K562 (cell line): Measurements from ENCODE around the gene ZNF318. TPM values are rescaled to one million over a fixed set of nuclear protein-coding genes. Genes with fewer than 3 reads are reported as not detected.

Source experiments
- CTBP1 ChIP-seq: fragments of 450-650 bp; IDR thresholded peaks from 2 replicates; pipeline ENCODE4 v1.6.1; 2016; ENCODE audit warnings: borderline replicate concordance
- CTCF ChIP-seq, 3 experiments: IDR thresholded peaks in 2 of 3; conservative IDR thresholded peaks in 1 of 3; 2 replicates each; pipeline ENCODE4 v1.5.1; 2011 to 2012; ENCODE audit warnings: low read length in 3 of 3, mild to moderate bottlenecking in 3 of 3, control low read depth in 2 of 3, improper control_type of control experiment in 1 of 3, inconsistent platforms in 1 of 3, low read depth in 1 of 3, mixed read lengths in 1 of 3, moderate library complexity in 1 of 3; ENCODE audit not compliant: insufficient read depth in 2 of 3
- RCOR1 ChIP-seq, 2 experiments: IDR thresholded peaks; 2 replicates each; pipeline ENCODE4 v1.6.1; 2012; ENCODE audit warnings: low read depth in 2 of 2, low read length in 2 of 2, borderline replicate concordance in 1 of 2, improper control_type of control experiment in 1 of 2
- polyA plus RNA-seq, 8 experiments: library from polyadenylated mRNA; depleted of rRNA in 4 of 8; stranded (reverse) in 5 of 8; unstranded in 3 of 8; fragments of >200 nt; fragmentation: Nextera tagmentation in 2 of 8; fragmentation: Illumina TruSeq in 1 of 8; extraction: Ambion mirVana in 2 of 8; extraction: Trizol in 1 of 8; gene quantifications; 2 replicates each; pipeline versions ENCODE4 v1.2.1 to v1.2.3, GENCODE V29; 2011 to 2014; ENCODE audit warnings: inconsistent platforms in 1 of 8, missing spikeins in 1 of 8
- total RNA-seq, 7 experiments: library from RNA; depleted of rRNA in 6 of 7; stranded (reverse); fragments of >200 nt in 6 of 7; fragmentation: Illumina TruSeq in 2 of 7; extraction: Trizol in 2 of 7; gene quantifications; 2 replicates each; pipeline versions ENCODE4 v1.2.1 to v1.2.3, GENCODE V29; 2011 to 2021; ENCODE audit warnings: low replicate concordance in 1 of 7
- TF ChIP-seq, protein P1 (sequence below): conservative IDR thresholded peaks from 2 replicates; pipeline ENCODE4 v1.6.1; 2011; ENCODE audit warnings: low read depth, mild to moderate bottlenecking, low read length; ENCODE audit not compliant: control insufficient read depth

The ZNF318 gene
- total and polyA plus RNA-seq, 9 of the 15 experiments (the other 6 are each of a cell fraction or from before 2014, with no cell fraction given), result 3.2 to 19.0 (median 9.2) TPM

DNA sequence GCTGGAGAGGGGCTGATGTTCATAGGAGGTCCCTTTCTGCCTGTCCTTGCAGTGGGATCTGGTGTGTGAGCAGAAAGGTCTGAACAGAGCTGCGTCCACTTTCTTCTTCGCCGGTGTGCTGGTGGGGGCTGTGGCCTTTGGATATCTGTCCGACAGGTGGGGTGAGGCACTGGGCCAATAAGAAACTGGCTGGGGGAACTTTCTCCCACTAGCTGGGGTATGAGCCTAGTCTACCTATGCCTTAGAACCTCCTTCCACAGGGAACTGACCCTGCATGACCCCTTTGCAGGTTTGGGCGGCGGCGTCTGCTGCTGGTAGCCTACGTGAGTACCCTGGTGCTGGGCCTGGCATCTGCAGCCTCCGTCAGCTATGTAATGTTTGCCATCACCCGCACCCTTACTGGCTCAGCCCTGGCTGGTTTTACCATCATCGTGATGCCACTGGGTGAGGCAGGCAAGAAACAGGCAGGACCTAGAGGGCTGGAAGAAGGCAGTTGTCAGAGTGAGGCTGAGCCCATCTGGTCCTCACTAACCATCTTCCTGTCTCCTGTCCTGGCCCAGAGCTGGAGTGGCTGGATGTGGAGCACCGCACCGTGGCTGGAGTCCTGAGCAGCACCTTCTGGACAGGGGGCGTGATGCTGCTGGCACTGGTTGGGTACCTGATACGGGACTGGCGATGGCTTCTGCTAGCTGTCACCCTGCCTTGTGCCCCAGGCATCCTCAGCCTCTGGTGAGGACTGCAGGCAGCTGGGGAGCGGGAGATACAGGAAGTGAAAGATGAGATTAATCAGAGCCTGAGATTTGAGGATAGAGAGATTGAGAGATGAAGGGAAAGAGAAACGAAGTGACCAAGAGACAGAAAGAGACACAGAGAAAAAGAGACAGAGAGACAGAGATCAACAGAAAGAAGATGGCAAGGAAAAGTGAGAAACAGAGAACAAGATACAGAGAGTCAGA is 69.8 kb downstream of the ZNF318 start (continued):
- TF ChIP-seq, protein P1, sequence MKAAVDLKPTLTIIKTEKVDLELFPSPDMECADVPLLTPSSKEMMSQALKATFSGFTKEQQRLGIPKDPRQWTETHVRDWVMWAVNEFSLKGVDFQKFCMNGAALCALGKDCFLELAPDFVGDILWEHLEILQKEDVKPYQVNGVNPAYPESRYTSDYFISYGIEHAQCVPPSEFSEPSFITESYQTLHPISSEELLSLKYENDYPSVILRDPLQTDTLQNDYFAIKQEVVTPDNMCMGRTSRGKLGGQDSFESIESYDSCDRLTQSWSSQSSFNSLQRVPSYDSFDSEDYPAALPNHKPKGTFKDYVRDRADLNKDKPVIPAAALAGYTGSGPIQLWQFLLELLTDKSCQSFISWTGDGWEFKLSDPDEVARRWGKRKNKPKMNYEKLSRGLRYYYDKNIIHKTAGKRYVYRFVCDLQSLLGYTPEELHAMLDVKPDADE, result no peak
- TF ChIP-seq RCOR1 (IDR thresholded peaks at IDR 0.05; ENCODE audit: borderline replicate concordance in 1 of 2, low read depth in 2 of 2, low read length in 2 of 2), result no peak
- no peak for TF ChIP-seq CTBP1
- 0 out of 6 replicates have a peak, but pooled peaks of 1 of the 3 experiments have one; percentile 11 for TF ChIP-seq CTCF (IDR thresholded peaks at IDR 0.05 in 2 of 3, conservative IDR thresholded peaks at IDR 0.05 in 1 of 3; ENCODE audit: insufficient read depth in 2 of 3, low read depth in 1 of 3, low read length in 3 of 3)
